AG10803 (cell line): ENCODE results near the gene ABCB11.
"Not testable (repeated sequence)": the region's sequence is repeated elsewhere in the genome, so short reads cannot be mapped to it uniquely, and the experiment has no call there.

ENCODE experiments used
- DNase-seq: peaks from one replicate; pipeline ENCODE4 v3.0.0; 2010; ENCODE audit warnings: low read depth
- H3K4me3 ChIP-seq: 2 replicates; pipeline ENCODE4 v1.5.1; 2011; ENCODE audit warnings: mild to moderate bottlenecking, low read length, control low read depth
- CTCF ChIP-seq: conservative IDR thresholded peaks from 2 replicates; pipeline ENCODE4 v1.5.1; 2011; ENCODE audit warnings: mild to moderate bottlenecking, low read length, control low read depth, inconsistent platforms

ABCB11 gene

GRCh38 chr2:169012812-169013627 is 18.1 kb downstream of the ABCB11 start:
- no peak for TF ChIP-seq CTCF
- no peak for DNase-seq
- no peak overlapping the region for H3K4me3 ChIP-seq

GRCh38 chr2:169012191-169012792 is 18.8 kb downstream of the ABCB11 start:
- peak; percentile 1 for DNase-seq
- H3K4me3 ChIP-seq: not testable (repeated sequence)

GRCh38 chr2:169011698-169012097 is 19.4 kb downstream of the ABCB11 start:
- DNase-seq: no peak
- no peak for TF ChIP-seq CTCF
- H3K4me3 ChIP-seq: no peak overlapping the region

GRCh38 chr2:169010633-169011460 is 20.3 kb downstream of the ABCB11 start:
- no peak for DNase-seq
- H3K4me3 ChIP-seq: no peak overlapping the region
- TF ChIP-seq CTCF: no peak

- no peak for DNase-seq
- no peak overlapping the region for H3K4me3 ChIP-seq
- TF ChIP-seq CTCF: no peak
Measured at GRCh38 chr2:169009865-169010579, 21.1 kb downstream of the ABCB11 start.

- DNase-seq: no peak
- no peak overlapping the region for H3K4me3 ChIP-seq
- no peak for TF ChIP-seq CTCF
Measured at GRCh38 chr2:169007941-169008340, 23.2 kb downstream of the ABCB11 start.

- no peak for DNase-seq
- H3K4me3 ChIP-seq: no peak overlapping the region
- no peak for TF ChIP-seq CTCF
Measured at GRCh38 chr2:169007356-169007755, 23.8 kb downstream of the ABCB11 start.
